ENCODE results near the gene CHST1.
A peak's percentile ranks its signal among the peaks of the same experiment; 100 is the strongest.

The CHST1 gene

DNA sequence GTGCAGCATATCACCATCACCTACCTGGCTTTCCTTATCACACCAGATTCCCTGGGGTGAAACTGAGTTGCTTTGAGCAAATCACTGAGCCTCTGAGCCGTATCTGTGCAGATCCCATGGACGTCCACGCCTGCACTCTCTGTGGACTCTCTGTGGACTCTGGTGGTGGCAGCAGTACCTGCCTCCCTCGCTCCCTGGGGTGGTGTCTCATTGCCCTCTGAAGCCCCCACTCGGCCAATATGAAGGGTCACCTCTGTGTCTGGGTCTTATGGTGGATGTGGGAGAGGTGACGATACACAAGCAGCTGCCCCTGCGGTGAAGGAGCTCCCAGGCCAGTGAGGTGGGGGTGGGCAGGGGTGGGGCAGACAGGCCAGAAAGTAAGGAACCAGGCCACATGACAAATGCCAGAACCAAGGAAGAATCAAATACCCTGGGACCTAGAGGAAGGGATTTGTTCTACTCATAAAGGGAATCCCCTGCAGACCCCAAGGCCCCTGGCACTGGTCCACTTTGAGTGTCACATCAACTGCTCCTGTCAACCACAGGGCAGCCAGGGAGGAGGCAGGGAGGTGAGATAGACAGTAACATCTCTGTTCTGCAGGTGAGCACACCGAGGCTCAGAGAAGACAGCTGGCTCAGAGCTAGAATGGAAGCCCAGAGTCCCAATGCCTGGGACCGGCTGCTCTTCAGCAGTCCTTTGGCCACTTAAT lies 9.2 kb upstream of the CHST1 start:
- DNase-seq: no peak

DNA sequence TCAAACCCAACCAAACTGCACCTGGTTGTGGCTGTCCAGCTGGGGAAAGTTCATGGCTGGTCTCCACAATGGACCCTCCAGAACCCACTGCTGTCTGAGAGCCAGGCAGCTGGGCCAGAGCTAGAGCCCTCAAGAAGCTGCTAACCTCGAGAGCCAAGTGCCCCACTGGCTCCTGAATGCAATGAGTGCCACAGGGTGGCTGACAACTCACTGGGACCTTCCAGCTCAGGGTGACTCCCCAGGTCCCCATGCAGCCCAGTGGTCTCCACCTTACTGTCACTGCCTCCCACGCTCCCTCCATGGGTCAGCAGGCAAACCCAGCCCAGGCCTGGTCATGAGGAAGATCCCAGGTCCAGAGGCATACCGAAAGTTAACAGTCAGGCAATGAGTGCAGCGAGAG lies 8.0 kb upstream of the CHST1 start:
- no peak for DNase-seq

DNA sequence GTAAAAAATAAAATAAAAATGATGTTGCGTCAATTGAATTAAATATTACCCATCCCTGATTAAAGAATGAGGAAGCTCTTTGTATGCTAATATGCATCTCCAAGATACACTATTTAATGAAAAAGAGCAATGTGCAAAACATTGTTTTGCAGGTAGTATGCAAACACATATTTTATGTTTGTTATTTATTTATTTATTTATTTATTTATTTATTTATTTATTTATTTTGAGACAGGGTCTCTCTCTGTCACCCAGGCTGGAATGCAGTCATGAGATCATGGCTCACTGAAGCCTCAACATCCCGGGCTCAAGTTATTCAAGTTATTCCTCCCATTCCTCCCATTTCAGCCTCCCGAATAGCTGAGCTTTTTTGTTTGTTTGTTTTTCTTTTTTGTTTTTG lies 7.2 kb upstream of the CHST1 start:
- DNase-seq: no peak

DNA sequence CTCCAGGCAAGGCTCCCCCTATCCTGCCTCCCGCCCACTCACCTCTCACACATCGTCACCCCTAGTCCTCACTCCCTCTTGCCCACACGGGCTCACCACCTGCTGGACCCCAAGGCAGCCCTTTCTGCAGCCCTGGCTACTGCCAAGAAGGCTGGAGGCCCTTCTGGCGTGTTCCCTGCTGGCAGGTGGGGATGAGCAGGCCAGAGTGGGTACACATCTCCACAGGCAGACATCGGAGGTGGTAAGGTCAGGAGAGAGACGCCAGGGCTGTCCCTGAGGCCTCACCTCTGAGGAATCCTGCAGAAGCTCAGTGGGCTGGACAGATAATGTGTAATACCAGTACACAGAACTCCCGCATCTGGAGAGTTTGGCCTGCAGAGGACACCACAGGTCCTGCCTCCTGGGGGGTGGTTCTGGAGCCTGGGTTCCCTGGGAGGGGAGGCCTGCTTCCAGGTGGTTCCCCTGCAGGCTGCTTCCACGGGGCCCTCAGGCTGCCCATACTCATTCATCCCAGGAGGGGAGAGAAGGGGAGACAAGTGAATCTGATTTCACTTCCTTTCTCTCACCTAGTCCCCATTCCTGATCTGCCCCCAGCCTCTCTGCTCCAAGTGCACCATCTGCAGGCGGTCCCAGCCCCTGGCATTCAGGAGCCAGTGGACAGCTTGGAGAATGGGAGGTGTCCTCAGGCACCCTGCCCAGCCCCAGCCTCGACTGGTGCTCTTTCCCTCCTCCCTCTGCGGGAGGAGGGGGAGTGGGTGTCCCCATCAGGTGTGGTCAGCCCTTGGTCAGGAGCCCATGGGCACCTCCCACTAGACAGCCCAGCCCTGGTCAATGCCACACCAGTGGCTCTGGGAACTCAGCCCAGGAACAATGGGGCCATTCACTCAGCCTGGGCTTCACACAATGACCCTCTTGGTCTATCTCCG lies 6.1 kb upstream of the CHST1 start:
- peak; percentile 70 for DNase-seq

DNA sequence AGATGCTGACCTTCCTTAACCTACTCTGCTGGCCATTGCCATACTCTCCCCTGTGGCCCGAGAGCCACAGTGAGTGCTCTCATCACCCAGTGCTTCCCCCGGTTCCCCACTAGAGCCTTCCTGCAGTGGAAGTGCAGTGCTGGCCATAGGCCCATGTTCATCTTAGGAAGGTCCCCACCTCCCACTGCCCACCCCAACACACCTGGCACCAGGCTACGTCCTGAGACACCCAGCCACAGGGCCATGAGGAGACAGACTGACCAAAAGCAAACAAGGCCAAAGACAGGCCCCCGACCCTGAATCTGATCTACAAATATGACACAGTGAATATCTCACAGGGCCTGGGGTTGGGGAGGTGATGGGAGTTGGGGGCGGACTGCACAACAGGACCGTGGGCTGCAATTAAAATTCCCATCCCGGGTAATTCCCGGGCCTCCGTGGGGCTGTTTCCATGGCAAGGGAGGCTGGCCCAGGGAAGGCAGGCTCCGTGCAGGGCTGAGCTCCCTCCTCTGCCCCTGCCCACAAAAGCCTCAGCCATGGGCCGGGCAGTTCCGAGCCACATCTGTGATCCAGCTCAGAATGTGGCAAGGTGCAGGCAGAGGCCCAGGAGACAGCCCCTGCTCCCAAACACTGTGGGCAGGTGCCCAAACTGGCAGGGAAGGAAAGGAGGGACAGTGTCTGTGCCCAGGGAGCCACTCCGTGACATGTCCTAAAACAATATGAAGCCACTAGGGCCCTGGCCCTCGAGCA lies 5.1 kb upstream of the CHST1 start:
- DNase-seq: no peak

DNA sequence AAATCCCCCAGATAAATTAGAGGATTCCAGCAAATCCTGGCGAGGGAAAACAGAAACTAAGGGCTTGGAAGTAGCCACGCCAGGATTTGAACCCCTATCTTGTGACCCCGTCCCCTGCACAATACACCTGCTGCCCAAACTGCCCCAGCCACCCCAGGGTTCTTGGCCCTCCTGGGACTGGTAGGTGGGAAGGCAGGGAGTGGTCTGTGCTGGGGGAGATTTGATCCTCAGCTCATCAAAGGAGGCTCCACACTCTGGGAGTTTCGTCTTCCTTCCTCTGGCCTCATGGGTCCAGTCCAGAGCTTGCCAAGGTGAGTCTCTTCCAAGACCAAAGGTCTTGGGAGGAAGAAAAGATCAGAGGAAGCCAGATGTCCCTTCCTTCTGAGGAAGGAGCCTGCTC lies 4.5 kb upstream of the CHST1 start:
- DNase-seq: no peak

DNA sequence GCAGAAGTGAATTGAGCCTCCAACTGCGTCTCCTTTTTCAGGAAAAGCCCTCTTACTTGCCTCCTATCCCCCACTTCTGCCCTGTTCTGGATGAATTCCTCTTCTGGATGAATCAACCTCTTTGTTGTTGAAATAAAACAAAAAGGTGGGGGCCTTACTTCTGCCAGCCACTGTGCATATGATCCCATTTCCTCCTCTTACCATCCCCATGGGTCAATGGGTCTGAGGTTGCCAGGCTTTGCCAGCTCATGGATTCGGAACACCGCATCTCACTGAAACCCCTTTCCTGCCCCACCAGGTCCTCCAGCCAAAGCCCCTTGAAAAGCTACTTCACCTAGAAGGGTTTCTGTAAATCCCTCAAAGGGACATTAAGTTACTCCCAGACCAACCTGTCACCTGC lies 3.7 kb upstream of the CHST1 start:
- DNase-seq: no peak

DNA sequence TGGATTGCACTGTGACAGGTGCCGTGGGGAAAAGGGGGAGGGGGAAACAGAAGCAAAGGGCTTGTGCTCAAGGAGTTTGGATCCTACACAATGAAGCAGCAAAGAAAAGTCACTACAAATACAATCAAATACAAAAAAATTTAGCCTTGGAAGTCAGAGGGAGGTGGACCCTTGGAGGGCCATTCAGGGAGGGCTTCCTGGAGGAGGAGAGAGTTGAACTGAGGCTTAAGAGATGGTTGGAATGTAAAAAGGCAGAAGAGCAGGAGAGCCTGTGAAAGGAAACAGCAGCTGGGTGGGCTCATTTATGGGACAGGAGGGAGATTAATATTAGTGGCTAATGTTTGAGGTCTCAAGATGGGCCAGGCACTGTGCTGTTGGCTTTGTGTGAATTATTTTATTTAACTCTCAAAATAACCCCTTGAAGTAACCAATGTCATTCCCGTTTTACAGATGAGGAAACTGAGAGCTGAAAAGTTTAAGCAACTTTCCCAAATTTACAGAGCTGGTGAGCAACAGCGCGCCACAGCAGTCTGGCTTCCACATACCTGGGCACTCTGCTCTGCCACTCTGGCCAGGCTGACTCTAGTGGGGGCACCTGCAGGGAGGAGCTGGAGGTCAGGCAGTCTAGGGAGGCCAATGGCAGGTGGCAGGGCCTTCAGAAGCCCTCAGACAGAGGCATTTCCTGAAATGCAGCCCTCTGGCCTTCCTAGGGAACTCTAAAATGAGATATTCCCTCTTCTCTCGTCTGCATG lies 2.7 kb upstream of the CHST1 start:
- DNase-seq: no peak

DNA sequence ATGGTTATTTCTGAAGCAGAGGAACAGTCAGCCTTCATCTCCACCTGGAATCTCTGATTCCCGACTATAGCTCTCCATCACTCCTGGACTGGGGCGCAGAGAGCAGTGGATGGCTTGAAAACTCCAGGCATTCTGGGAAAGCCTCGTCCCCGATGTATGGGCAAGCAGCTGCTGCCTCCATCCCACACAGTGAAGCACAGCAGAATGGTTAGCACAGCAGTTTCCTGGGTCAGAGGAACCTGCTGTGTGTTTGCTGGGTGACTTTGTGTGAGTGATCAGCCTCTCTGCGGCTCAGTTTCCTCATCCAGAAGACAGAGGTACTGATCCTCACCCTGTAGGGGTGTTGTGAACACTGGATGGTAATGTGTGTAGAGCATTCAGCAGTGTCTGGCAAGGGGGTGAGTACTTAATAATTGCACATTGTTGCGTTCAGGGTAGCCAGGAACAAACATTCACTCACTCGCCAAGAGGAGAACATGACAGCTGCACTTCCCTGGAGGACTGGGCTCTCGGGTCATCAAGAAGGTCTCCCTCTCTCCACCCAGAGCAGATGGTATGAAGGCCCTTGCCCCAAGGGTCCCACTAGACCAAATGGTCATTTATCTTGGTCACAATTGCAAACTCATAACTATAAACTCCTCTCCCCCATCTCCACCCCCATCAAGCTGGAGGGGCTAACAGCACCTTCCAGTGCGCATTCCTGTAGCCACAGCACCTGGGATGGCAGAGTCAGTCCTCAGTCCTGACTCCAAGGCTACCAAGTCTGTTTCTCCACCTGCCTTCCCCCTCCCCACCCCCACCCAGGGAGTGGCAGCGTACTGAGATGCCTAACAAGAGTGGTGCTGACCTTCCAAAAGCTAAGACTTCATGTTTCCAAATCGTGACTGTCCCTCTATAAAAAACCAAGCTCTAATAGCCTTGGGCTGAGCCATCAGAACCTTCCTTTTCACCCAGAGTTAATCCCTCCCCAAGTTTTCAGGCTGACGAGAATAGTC lies 1.5 kb upstream of the CHST1 start:
- DNase-seq: no peak

DNA sequence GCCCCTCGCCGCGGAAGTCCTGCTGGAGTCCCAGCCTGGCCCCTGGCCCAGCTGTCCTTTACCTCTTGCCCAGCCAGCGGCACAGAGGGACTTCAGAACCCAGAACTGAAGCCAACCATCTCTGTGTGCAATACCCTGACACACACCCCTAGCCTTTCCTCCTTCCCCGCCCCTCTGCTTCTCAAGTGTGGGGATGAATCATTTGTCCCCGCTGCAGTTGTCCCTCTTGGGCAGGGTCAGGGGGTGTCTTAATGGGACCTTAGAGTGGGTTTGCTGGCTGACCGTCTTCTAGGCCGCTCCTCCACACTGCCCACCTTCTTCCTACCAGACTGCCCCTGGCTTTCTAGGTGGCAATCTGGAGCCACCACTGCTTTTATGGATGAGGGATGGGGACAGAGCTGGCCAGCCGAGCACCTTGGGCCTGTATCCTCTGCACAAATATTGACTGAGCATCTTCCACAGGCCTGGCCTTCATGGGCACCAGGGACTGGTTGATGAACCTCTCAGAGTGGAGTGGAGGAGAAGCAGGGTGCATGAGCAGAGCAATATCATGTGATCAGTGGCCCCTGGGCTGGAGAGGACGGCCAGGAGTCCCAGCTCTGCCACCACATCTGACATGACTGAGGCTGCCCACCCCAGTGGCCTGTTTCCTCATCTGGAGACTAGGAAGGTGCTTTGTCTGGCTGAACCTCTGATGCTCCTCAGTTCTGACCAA lies 668 bp upstream of the CHST1 start:
- no peak for DNase-seq

DNA sequence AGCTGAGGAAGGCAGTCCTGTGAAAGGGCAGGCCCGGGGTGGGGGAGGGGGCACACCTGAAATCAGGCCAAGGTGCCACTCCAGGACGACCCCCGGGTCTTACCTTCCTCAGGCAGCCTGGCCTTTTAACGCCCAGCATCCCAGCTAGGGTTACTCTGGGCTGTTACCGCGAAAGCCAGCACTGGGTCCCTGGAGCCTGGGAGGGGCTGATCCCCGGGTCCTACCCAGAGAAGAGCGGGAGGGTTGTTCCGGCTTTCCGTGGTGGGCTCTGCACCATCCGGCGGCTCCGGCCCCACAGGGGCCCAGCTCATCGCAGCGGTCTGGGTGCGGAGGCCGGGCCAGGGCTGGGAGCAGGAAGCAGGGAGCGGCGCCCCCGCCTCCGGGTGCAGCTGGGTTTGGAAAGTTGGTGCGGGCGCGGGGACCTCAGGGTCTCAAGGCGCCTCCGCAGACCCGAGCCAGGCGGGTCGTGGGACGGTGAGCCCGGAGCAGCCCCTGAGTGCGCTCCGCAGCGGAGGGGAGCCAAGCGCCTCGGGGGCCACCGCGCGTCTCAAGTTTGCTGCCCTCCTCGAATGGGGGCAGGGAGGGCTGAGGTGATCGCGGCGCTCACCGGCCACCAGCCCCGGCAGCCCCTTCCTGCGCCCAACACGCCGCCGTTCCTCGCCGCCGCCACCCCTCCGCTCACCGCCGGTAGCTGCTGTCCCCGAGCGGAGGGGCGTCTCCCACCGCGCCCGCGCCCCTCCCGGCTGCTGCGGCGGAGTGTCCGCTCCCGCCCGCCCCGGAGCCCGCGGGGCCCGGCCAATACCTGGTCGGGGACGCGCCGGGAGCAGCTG lies 831 bp downstream of the CHST1 start:
- no peak for DNase-seq

DNA sequence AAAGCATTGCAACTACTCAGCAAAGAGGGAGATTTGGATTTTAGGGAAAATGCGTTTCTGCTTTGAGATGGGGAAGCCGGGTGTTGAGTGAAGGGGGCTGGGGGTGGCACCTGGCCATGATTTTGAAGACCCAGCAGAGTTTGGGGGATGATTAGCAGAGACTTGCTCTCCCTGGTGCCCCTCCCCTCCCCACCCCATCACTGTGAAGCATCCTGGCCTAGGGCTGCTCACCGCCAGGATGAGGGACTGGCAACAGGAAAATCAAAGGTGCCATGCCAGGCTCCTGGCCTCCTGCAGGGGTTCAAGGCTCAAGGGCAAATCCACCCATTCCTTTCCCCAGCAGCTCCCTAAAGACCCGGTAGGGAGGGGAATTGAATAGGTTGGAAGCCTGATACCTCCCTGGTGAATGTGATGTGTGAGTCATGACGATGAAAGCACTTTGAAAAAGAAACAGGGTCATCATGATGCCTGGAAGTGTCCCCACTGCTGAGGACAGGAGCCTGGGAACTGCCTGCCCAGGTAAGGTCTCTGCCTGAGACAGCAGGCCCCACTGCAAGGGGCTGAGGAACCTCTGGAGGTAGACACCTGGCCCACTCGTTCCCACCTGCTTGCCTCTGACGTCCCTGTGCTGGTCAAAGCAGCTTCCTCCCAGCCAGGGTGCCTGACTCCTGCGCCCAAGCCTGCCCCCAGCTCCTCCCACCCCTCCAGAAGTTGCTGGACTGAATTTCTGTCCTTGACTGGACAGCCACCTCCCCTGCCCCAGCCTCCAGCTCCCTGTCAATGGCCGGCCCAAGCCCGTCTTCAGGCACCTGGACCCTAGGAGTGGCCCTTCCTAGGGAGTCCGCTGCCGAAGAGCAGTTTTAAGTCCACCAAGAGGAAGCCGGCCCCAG lies 1.7 kb downstream of the CHST1 start:
- peak; percentile 70 for DNase-seq

DNA sequence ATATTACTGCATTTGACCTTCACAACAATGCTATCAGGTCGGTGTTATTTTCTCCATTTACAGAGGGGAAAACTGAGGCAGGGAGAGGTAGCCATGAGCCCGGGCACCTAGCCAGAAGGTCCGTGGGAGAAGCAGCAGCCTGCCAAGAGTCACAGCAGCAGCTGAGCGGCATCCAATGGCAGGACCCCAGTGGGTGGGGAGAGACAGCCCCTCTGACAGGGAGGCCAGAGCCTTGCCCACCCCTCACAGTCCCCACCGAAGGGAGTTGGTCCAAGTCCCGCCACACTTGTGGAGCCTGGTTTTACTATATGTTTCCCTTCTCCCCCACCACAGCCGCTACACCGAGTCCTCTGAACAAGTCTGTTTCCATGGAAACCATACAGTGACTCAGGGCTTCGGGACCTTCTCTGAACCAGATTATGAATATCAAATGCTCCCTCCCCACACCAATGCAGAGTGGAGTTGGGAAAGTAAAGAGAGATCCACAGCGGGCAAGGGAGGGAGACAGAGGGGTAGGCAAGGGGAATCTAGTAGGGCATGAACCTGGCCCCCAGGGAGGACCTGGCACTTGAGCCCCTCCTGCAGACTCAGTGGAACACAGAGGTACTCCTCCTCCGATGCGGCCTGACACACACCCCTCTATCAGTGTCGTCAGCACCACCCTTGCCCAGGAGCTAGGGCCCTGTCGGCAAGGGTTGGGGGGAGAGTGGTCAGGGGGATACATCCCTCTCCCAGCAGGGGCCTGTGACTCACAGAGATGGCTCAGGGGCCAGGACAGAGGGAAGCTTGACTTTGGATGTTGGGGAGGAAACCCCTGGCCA lies 2.5 kb downstream of the CHST1 start:
- peak; percentile 78 for DNase-seq

DNA sequence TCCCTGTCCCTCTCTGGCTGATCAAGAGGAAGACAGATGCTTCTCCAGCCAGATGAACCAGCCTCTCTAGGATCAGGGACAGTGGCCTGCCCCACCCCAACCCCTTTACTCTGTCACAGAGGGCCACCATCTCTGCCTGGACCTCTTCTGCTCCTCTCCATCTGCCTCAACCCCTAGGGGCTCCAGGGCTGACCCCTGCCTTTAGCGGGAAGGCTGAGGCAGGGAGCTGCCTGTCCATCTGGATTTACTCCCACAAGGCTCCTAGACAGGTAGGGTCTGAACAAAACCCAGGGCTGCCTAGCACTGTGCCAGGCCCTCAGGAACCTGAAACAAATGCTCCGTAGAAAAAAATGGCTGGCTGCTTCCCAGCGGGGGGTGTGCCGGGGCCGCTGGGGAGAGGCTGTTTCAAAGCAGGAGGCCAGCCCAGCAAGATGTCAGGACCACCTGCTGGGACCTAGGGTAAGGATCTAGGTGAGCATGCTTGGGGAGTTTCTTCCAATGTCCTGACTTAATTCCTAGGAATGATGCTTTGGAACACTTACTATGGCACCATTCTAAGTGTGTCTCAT lies 3.2 kb downstream of the CHST1 start:
- no peak for DNase-seq

DNA sequence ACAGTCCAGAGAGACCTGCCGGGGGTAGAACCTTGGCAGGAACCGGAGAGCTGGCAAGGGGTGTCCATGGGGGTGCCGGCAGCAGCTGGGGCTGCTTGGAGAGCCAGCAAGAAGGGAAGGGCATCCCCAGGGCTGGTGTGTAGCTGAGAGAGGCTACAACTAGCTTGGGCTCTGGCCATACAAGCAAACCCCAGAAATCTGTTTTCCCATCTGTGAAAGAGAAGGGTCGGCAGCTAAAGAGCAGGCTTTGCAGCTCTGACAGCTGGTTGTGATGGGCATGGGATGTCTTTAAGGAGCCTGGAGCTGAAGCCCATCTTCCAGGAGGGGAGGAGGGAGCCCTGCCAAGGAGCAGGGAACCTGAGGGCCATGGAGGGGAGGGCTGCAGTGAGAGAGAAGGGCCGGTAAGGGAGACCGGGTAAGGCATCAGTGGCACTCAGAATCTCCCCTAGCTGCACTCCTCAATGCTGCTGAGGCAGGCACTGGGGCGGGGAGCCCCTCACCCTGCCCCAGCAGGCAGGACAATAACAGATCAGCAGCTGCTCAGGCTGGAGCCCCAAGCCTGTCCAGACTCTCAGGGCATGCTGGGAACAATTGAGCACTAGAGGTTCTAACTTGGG lies 3.9 kb downstream of the CHST1 start:
- DNase-seq: no peak

DNA sequence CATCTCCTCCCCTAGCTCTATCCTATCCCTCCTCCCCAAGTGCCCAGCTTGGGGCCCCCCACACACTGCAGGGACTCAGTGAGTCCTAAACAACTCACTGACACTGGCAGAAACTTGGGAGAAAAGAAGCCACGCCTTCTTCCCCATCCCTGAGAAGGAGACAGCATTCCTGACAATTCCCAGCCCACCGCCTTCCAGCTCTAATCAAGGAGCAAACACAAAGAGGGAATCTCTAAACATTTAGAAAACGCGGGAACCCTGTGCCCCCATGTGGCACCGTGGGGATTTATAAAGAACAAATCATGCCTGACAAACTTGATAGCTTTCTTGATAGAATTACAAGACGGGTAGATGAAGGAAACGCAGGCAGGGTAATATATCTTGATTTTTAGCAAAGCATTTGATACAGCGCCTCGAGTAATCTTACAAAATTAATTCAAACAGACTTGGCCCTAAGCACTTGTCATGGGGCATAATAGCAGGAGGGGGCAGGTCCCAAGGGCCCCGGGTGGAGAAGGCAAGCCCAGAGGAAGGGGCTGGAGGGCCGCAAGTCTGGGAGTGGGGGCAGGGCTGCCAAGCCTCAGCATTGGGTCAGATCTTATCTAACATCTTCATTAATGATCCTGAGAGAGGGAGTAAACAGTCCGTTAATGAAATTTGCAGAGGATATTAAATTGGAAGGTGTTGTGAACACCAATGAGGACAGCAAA lies 4.5 kb downstream of the CHST1 start:
- DNase-seq: no peak

DNA sequence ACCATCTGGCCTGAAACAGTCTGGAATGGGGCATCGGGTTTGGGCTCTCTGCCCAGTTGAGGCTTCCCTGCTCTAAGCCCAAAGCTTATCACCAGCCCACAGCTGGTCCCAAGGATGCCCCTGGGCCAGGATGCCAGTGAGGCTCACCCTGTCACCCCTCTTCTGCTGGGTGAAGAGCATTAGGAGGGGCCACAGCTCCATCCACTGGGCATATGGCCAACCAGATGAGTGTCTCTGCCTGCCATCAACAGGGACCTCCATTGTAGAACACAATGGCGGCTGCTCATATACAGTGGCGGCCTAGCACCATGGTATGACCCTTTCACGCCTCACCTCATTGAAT lies 5.6 kb downstream of the CHST1 start:
- no peak for DNase-seq

All from islet precursor cell (in vitro differentiated cells).